Esophagus muscularis mucosa (tissue), 4 donors: ENCODE data around the gene PIGT.

Source experiments
- EP300 ChIP-seq: sonication (generic); formaldehyde crosslinking; IDR thresholded peaks from one replicate; pipeline ENCODE4 v1.6.1; 2017; ENCODE audit warnings: antibody characterized with exemption
- POLR2A ChIP-seq: fragments of 450-650 bp; IDR thresholded peaks from one replicate; pipeline ENCODE4 v1.6.1; 2017; ENCODE audit warnings: antibody characterized with exemption, moderate library complexity, mild to moderate bottlenecking, low read depth
- POLR2AphosphoS5 ChIP-seq, 2 donors: sonication (generic); formaldehyde crosslinking; IDR thresholded peaks; one replicate each; pipeline ENCODE4 v1.6.1; 2017; ENCODE audit warnings: antibody characterized with exemption in 2 of 2
- TF ChIP-seq, protein P1 (sequence below), 3 experiments: fragments of 200-600 bp in 2 of 3; fragments of 450-650 bp in 1 of 3; sonication (generic) in 2 of 3; IDR thresholded peaks; one replicate each; pipeline ENCODE4 v1.5.1; 2017 to 2019; ENCODE audit warnings: antibody characterized with exemption in 3 of 3, mild to moderate bottlenecking in 2 of 3, moderate library complexity in 1 of 3

DNA sequence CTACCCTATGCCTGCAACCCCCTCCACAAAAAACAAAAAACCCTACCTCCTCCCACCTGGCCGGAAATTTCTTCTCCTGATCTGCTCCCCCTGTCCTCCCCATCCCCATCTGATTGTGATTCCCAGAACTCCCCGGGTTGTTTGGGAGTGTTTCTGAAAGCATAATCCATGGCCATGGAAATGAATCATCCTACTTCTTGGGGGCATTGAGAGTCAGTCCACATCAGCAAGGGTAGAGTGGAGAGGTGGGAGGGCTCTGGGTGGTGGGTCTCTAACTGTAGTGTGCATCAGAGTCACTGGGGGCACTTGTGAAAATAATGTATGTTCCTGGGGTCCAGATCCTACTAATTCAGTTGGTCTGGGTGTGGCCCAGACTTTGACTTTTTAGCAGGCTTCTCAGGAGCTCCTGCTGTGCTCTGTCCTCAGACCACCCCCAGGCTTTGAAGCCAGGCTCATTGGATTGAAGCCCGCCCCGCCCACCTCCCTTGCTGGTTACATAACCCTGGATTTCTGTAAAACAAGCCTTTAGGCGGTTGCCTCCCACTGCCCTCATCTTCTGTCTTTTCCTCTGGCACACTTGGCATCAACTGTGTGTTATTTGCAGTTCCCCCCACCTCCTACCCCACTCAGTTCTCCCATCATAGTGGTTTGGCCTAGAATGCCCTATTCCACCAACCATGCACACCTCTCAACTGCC lies 10.5 kb downstream of the PIGT start:
- TF ChIP-seq, protein P1, sequence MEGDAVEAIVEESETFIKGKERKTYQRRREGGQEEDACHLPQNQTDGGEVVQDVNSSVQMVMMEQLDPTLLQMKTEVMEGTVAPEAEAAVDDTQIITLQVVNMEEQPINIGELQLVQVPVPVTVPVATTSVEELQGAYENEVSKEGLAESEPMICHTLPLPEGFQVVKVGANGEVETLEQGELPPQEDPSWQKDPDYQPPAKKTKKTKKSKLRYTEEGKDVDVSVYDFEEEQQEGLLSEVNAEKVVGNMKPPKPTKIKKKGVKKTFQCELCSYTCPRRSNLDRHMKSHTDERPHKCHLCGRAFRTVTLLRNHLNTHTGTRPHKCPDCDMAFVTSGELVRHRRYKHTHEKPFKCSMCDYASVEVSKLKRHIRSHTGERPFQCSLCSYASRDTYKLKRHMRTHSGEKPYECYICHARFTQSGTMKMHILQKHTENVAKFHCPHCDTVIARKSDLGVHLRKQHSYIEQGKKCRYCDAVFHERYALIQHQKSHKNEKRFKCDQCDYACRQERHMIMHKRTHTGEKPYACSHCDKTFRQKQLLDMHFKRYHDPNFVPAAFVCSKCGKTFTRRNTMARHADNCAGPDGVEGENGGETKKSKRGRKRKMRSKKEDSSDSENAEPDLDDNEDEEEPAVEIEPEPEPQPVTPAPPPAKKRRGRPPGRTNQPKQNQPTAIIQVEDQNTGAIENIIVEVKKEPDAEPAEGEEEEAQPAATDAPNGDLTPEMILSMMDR (IDR thresholded peaks at IDR 0.05) = no peak
- TF ChIP-seq POLR2AphosphoS5 (IDR thresholded peaks at IDR 0.05) = no peak
- TF ChIP-seq POLR2A = no peak
- TF ChIP-seq EP300 = no peak
